HG03045 (cell line): ENCODE results near the gene KMO.

Experiments used
- ATAC-seq: cut with Tn5 transposase; IDR thresholded peaks from one replicate; pipeline ENCODE4 v1.9.1; 2021; ENCODE audit warnings: mild to moderate bottlenecking, moderate library complexity; ENCODE audit not compliant: unreplicated experiment

The KMO gene

GRCh38 chr1:241536304-241536703 is 4.1 kb downstream of the KMO start:
- no peak for ATAC-seq

- ATAC-seq: no peak
Measured at GRCh38 chr1:241536969-241537368, 4.8 kb downstream of the KMO start.

GRCh38 chr1:241542199-241542907 is 10.2 kb downstream of the KMO start:
- ATAC-seq: no peak

- no peak for ATAC-seq
Measured at GRCh38 chr1:241548008-241548407, 15.8 kb downstream of the KMO start.

- no peak for ATAC-seq
Measured at GRCh38 chr1:241550318-241550717, 18.1 kb downstream of the KMO start.

GRCh38 chr1:241551759-241552638 is 19.8 kb downstream of the KMO start:
- ATAC-seq: peak; percentile 86

- no peak for ATAC-seq
Measured at GRCh38 chr1:241553886-241554592, 21.9 kb downstream of the KMO start.

- no peak for ATAC-seq
Measured at GRCh38 chr1:241555526-241555925, 23.3 kb downstream of the KMO start.

- no peak for ATAC-seq
Measured at GRCh38 chr1:241557031-241557430, 24.9 kb downstream of the KMO start.

GRCh38 chr1:241557551-241558193 is 25.5 kb downstream of the KMO start:
- ATAC-seq: no peak

- no peak for ATAC-seq
Measured at GRCh38 chr1:241560146-241560848, 28.1 kb downstream of the KMO start.

GRCh38 chr1:241560849-241561187 is 28.6 kb downstream of the KMO start:
- ATAC-seq: no peak

- ATAC-seq: no peak
Measured at GRCh38 chr1:241569848-241570247, 37.7 kb downstream of the KMO start.

GRCh38 chr1:241574154-241574553 is 42.0 kb downstream of the KMO start:
- no peak for ATAC-seq

- ATAC-seq: no peak
Measured at GRCh38 chr1:241579434-241579833, 47.3 kb downstream of the KMO start.

GRCh38 chr1:241582921-241583321 is 50.7 kb downstream of the KMO start:
- no peak for ATAC-seq

GRCh38 chr1:241586905-241587512 is 54.8 kb downstream of the KMO start:
- ATAC-seq: no peak

- no peak for ATAC-seq
Measured at GRCh38 chr1:241589521-241589920, 57.3 kb downstream of the KMO start.

GRCh38 chr1:241590719-241591118 is 58.5 kb downstream of the KMO start:
- ATAC-seq: no peak

- ATAC-seq: no peak
Measured at GRCh38 chr1:241591317-241591716, 59.1 kb downstream of the KMO start.
